Lower lobe of right lung (tissue), 2 donors: ENCODE data around the gene CD81. TPM values are rescaled to one million over a fixed set of nuclear protein-coding genes. Genes with fewer than 3 reads are reported as not detected.

ENCODE experiments used
- ATAC-seq, 2 donors: fragments of 200-7000 bp; cut with Tn5 transposase; one replicate each; pipeline ENCODE4 v1.9.1; 2020 to 2022; ENCODE audit warnings: mild to moderate bottlenecking in 2 of 2, moderate library complexity in 2 of 2
- DNase-seq: peaks from one replicate; pipeline ENCODE4 v3.0.0-alpha.2; 2020
- H3K27ac ChIP-seq: fragments of 200-600 bp; one replicate; pipeline ENCODE4 v1.8.0; 2022
- H3K27me3 ChIP-seq: fragments of 200-600 bp; one replicate; pipeline ENCODE4 v1.8.0; 2022; ENCODE audit warnings: low read depth
- H3K36me3 ChIP-seq: fragments of 200-600 bp; one replicate; pipeline ENCODE4 v1.8.0; 2022; ENCODE audit warnings: mild to moderate bottlenecking
- H3K4me1 ChIP-seq: fragments of 200-600 bp; one replicate; pipeline ENCODE4 v1.8.0; 2022
- H3K4me3 ChIP-seq: fragments of 200-600 bp; one replicate; pipeline ENCODE4 v1.8.0; 2022; ENCODE audit warnings: mild to moderate bottlenecking
- H3K9me3 ChIP-seq: fragments of 200-600 bp; one replicate; pipeline ENCODE4 v1.8.0; 2022
- CTCF ChIP-seq: fragments of 200-600 bp; IDR thresholded peaks from one replicate; pipeline ENCODE4 v1.8.0; 2022; ENCODE audit warnings: antibody characterized with exemption, mild to moderate bottlenecking
- intact Hi-C: fragments of 100-400 bp; cut with DNase I; formaldehyde crosslinking; loops from one replicate; pipeline ENCODE4 v1.11.0; 2022
- total RNA-seq: library from RNA; stranded (reverse); fragmentation: NEBNext Ultra II Directional; extraction: Animal tissue kit (Norgen Biotek cat#: 25700); gene quantifications from one replicate; pipeline ENCODE4 v1.2.1, GENCODE V29; 2021
- donor health status: DM: no; HTN: yes; CAD: no; lungs with severe emphysema.

CD81 gene
- total RNA-seq, 1 donor from 2014 or later = 850 TPM

GRCh38 chr11:2409126-2409525 is 32.0 kb downstream of the CD81 start:
- no peak for TF ChIP-seq CTCF
- intact Hi-C loops = no loop called here
- peaks cover 3% of the 10 kb centered on the region for H3K36me3 ChIP-seq
- H3K4me3 ChIP-seq = no peak overlapping the region
- H3K27ac ChIP-seq = no peak overlapping the region
- no peak for DNase-seq
- H3K27me3 ChIP-seq = peaks cover 7% of the 10 kb centered on the region
- H3K4me1 ChIP-seq = no peaks in the 10 kb centered on the region
- no peak for ATAC-seq
- H3K9me3 ChIP-seq = no peaks in the 10 kb centered on the region

- intact Hi-C loops = no loop called here
- Histone ChIP-seq H3K4me3 (no peak overlapping the region), H3K36me3 (no peaks in the 10 kb centered on the region), H3K27me3 (peaks cover 7% of the 10 kb centered on the region), H3K27ac (no peak overlapping the region), H3K9me3 (no peaks in the 10 kb centered on the region), H3K4me1 (no peaks in the 10 kb centered on the region)
- DNase-seq = no peak
- no peak for ATAC-seq
- TF ChIP-seq CTCF = no peak
These were observed 32.7 kb downstream of the CD81 start for GRCh38 chr11:2409611-2410468.

GRCh38 chr11:2410616-2411015 is 33.5 kb downstream of the CD81 start:
- ATAC-seq (no peak), DNase-seq (no peak)
- Histone ChIP-seq H3K36me3 (no peaks in the 10 kb centered on the region), H3K4me1 (no peaks in the 10 kb centered on the region), H3K27me3 (peaks cover 7% of the 10 kb centered on the region), H3K9me3 (no peaks in the 10 kb centered on the region), H3K27ac (no peak overlapping the region), H3K4me3 (no peak overlapping the region)
- TF ChIP-seq CTCF = no peak
- intact Hi-C loops = no loop called here

- ATAC-seq (no peak), DNase-seq (no peak)
- intact Hi-C loops = no loop called here
- no peak overlapping the region for H3K4me3 ChIP-seq
- no peaks in the 10 kb centered on the region for H3K36me3 ChIP-seq
- peaks cover 7% of the 10 kb centered on the region for H3K27me3 ChIP-seq
- H3K27ac ChIP-seq = no peak overlapping the region
- no peaks in the 10 kb centered on the region for H3K4me1 ChIP-seq
- TF ChIP-seq CTCF = no peak
- H3K9me3 ChIP-seq = no peaks in the 10 kb centered on the region
These were observed 34.6 kb downstream of the CD81 start for GRCh38 chr11:2411446-2412305.

GRCh38 chr11:2412323-2412722 is 35.2 kb downstream of the CD81 start:
- ATAC-seq (no peak), DNase-seq (no peak)
- no peak for TF ChIP-seq CTCF
- Histone ChIP-seq H3K4me3 (no peak overlapping the region), H3K36me3 (no peaks in the 10 kb centered on the region), H3K27me3 (peaks cover 7% of the 10 kb centered on the region), H3K4me1 (no peaks in the 10 kb centered on the region), H3K9me3 (no peaks in the 10 kb centered on the region), H3K27ac (no peak overlapping the region)
- intact Hi-C loops = no loop called here
